ENCODE results near the gene CTNND2.

Gene CTNND2

GRCh38 chr5:11105696-11106095, 798.5 kb downstream of the CTNND2 start (continued):
- TF ChIP-seq ZNF248 (tag by site-specific recombination; IDR thresholded peaks at IDR 0.05) (no peak), ZNF521 (tag by site-specific recombination; IDR thresholded peaks at IDR 0.05) (no peak), ZNF580 (tag by site-specific recombination; IDR thresholded peaks at IDR 0.05) (no peak), ZNF10 (tag by site-specific recombination; IDR thresholded peaks at IDR 0.05) (no peak)

DNA sequence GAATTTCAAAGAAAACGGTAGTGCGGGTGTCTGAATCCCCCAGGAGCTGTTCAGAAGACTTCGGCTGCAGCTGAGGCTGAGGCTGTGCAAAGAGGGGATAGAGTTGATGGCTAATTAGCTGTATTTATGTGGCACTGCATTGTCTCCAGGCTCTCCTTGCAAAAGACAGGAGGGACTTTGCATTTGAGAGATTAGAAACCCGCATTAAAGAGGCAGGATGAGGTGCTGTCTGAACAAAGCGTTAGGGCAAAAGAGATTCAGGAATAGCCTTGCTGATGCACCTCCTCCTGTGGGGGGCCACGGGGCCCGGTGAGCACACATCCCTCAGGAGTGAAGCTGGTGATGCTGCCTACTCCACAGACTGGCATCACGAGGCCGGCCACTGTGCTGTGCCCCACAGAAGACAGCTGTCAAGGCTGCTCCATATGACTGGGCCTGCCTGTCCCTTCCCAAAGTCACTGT, 799.6 kb downstream of the CTNND2 start:
- Histone ChIP-seq H3K4me1 (ENCODE audit: control insufficient read depth, insufficient read depth, low read length) (no peaks in the 10 kb centered on the region), H3K9me3 (ENCODE audit: control insufficient read depth, insufficient read depth, low read depth, low read length) (no peaks in the 10 kb centered on the region), H3K36me3 (ENCODE audit: control insufficient read depth in 2 of 2, insufficient read depth in 1 of 2, low read length in 2 of 2) (no peaks in the 10 kb centered on the region), H3K27ac (ENCODE audit: extremely low read depth, low read depth, low read length) (no peak overlapping the region), H3K4me3 (ENCODE audit: low read depth, low read length) (no peak overlapping the region)
- no peak for TF ChIP-seq ZNF132 (tag by site-specific recombination; IDR thresholded peaks at IDR 0.05; ENCODE audit: borderline replicate concordance)
- TF ChIP-seq ZNF274 (IDR thresholded peaks at IDR 0.05; ENCODE audit: low read length): no peak
- no peak for TF ChIP-seq ZNF274 (tag by site-specific recombination; IDR thresholded peaks at IDR 0.05; ENCODE audit: borderline replicate concordance)
- no peak for TF ChIP-seq HOXD13 (CRISPR knock-in tag; IDR thresholded peaks at IDR 0.05; ENCODE audit: borderline replicate concordance)
- TF ChIP-seq ZNF529 (tag by site-specific recombination; IDR thresholded peaks at IDR 0.05; ENCODE audit: insufficient replicate concordance): no peak
- ChIA-PET CTCF (no interaction called here), POLR2A (no interaction called here)

GRCh38 chr5:11104210-11104609, 800.0 kb downstream of the CTNND2 start:
- ChIA-PET CTCF (no interaction called here), POLR2A (no interaction called here)
- Histone ChIP-seq H3K4me1 (ENCODE audit: control insufficient read depth, insufficient read depth, low read length) (no peaks in the 10 kb centered on the region), H3K9me3 (ENCODE audit: control insufficient read depth, insufficient read depth, low read depth, low read length) (no peaks in the 10 kb centered on the region), H3K36me3 (ENCODE audit: control insufficient read depth in 2 of 2, insufficient read depth in 1 of 2, low read length in 2 of 2) (no peaks in the 10 kb centered on the region), H3K27ac (ENCODE audit: extremely low read depth, low read depth, low read length) (no peak overlapping the region), H3K4me3 (ENCODE audit: low read depth, low read length) (no peak overlapping the region)
- TF ChIP-seq ZSCAN5A (tag by site-specific recombination; IDR thresholded peaks at IDR 0.05) (no peak), ZIC2 (tag by site-specific recombination; IDR thresholded peaks at IDR 0.05) (no peak), ZNF530 (tag by site-specific recombination; IDR thresholded peaks at IDR 0.05; ENCODE audit: low read depth) (no peak), ZNF777 (tag by site-specific recombination; IDR thresholded peaks at IDR 0.05; ENCODE audit: borderline replicate concordance) (no peak), PRDM2 (tag by site-specific recombination; IDR thresholded peaks at IDR 0.05; ENCODE audit: borderline replicate concordance) (no peak), ZNF404 (tag by site-specific recombination; IDR thresholded peaks at IDR 0.05) (no peak), ZXDB (tag by site-specific recombination; IDR thresholded peaks at IDR 0.05) (no peak), ZNF24 (tag by site-specific recombination; IDR thresholded peaks at IDR 0.05) (no peak), ZNF2 (tag by site-specific recombination; IDR thresholded peaks at IDR 0.05) (no peak), ZNF354C (tag by site-specific recombination; IDR thresholded peaks at IDR 0.05; ENCODE audit: borderline replicate concordance, low read depth) (no peak), ZNF140 (tag by site-specific recombination; IDR thresholded peaks at IDR 0.05) (no peak), GLI2 (tag by site-specific recombination; IDR thresholded peaks at IDR 0.05; ENCODE audit: borderline replicate concordance, low read depth) (no peak), ZFP41 (tag by site-specific recombination; IDR thresholded peaks at IDR 0.05; ENCODE audit: borderline replicate concordance) (no peak), ZNF791 (tag by site-specific recombination; IDR thresholded peaks at IDR 0.05) (no peak), ZNF48 (tag by site-specific recombination; IDR thresholded peaks at IDR 0.05) (no peak), ZNF175 (tag by site-specific recombination; IDR thresholded peaks at IDR 0.05) (no peak), ZNF311 (tag by site-specific recombination; IDR thresholded peaks at IDR 0.05; ENCODE audit: borderline replicate concordance) (no peak), ZNF707 (tag by site-specific recombination; IDR thresholded peaks at IDR 0.05) (no peak)
